SH-SY5Y (cell line): Measurements from ENCODE around the gene FNBP1L.

Experiments
- GATA2 ChIP-seq: IDR thresholded peaks from 2 replicates; pipeline ENCODE4 v1.6.1; 2011; ENCODE audit warnings: mild to moderate bottlenecking, low read depth, low read length
- GATA3 ChIP-seq: IDR thresholded peaks from 2 replicates; pipeline ENCODE4 v1.6.1; 2011; ENCODE audit warnings: low read depth, mild to moderate bottlenecking, low read length, moderate library complexity

GRCh38 chr1:93575621-93576284 lies 127.8 kb downstream of the FNBP1L start:
- TF ChIP-seq GATA2 (no peak), GATA3 (no peak)
